ENCODE data around the gene TIMM29. TPM values are rescaled to one million over a fixed set of nuclear protein-coding genes. Genes with fewer than 3 reads are reported as not detected.

The TIMM29 gene
- total and polyA plus RNA-seq, 2 of the 13 experiments (the other 11 are each of a cell fraction or from before 2014, with no cell fraction given) = 7.1 to 33.8 TPM

- TF ChIP-seq MED13 (CRISPR knock-in tag; IDR thresholded peaks at IDR 0.05) (no peak), THAP11 (CRISPR knock-in tag; IDR thresholded peaks at IDR 0.05) (no peak), MAX (IDR thresholded peaks at IDR 0.05) (peak; percentile 42; the same call in 1 of the 2 replicates), NCOA1 (CRISPR knock-in tag; IDR thresholded peaks at IDR 0.05) (0 out of 2 replicates have a peak, but pooled peaks have one; percentile 44), POGK (CRISPR knock-in tag; conservative IDR thresholded peaks at IDR 0.05) (no peak), NFATC3 (CRISPR knock-in tag; IDR thresholded peaks at IDR 0.05) (no peak), ZHX1 (CRISPR knock-in tag; IDR thresholded peaks at IDR 0.05; ENCODE audit: low read depth) (no peak), GFI1 (CRISPR knock-in tag; IDR thresholded peaks at IDR 0.05; ENCODE audit: borderline replicate concordance) (no peak), ZNF512 (CRISPR knock-in tag; IDR thresholded peaks at IDR 0.05) (no peak), TERF1 (CRISPR knock-in tag; IDR thresholded peaks at IDR 0.05) (0 out of 2 replicates have a peak, but pooled peaks have one; percentile 53), ZKSCAN5 (CRISPR knock-in tag; IDR thresholded peaks at IDR 0.05) (no peak), ZNF160 (CRISPR knock-in tag; IDR thresholded peaks at IDR 0.05) (no peak), RXRB (CRISPR knock-in tag; IDR thresholded peaks at IDR 0.05; ENCODE audit: borderline replicate concordance) (no peak), DR1 (CRISPR knock-in tag; IDR thresholded peaks at IDR 0.05) (no peak), REL (CRISPR knock-in tag; conservative IDR thresholded peaks at IDR 0.05) (no peak), ZNF570 (CRISPR knock-in tag; IDR thresholded peaks at IDR 0.05; ENCODE audit: borderline replicate concordance) (no peak), ZBTB43 (CRISPR knock-in tag; conservative IDR thresholded peaks at IDR 0.05) (0 out of 2 replicates have a peak, but pooled peaks have one; percentile 8), ZNF263 (CRISPR knock-in tag; IDR thresholded peaks at IDR 0.05) (no peak), FOXC1 (CRISPR knock-in tag; IDR thresholded peaks at IDR 0.05; ENCODE audit: borderline replicate concordance) (no peak), SRSF9 (IDR thresholded peaks at IDR 0.05; ENCODE audit: borderline replicate concordance, insufficient read depth, low read depth, low read length, poor library complexity, severe bottlenecking) (no peak)
These were observed 665 bp upstream of the TIMM29 start (continued) for GRCh38 chr19:10927730-10928562.

All from HepG2 (cell line).